DND-41 (cell line): ENCODE measurements around the gene C5orf22.

Experiments used
- ATAC-seq: fragments of 200-7000 bp; cut with Tn5 transposase; 3 replicates; pipeline ENCODE4 v1.9.1; 2021; ENCODE audit warnings: low read depth; ENCODE audit not compliant: insufficient read depth
- DNase-seq: peaks from one replicate; pipeline ENCODE4 v3.0.0-alpha.2; 2020
- H2AFZ ChIP-seq: 2 replicates; pipeline ENCODE4 v1.6.0; 2012; ENCODE audit warnings: low read depth, low read length
- H3K27ac ChIP-seq: 2 replicates; pipeline ENCODE4 v1.5.1; 2012; ENCODE audit warnings: low read length, inconsistent platforms
- H3K27me3 ChIP-seq: fragments of 200-600 bp; sonication (generic); 2 replicates; pipeline ENCODE4 v1.6.0; 2012; ENCODE audit warnings: low read length, mild to moderate bottlenecking, inconsistent platforms; ENCODE audit not compliant: insufficient read depth, poor library complexity
- H3K36me3 ChIP-seq: 2 replicates; pipeline ENCODE4 v1.5.1; 2012; ENCODE audit warnings: low read length, inconsistent platforms; ENCODE audit not compliant: insufficient read depth
- H3K4me1 ChIP-seq: 2 replicates; pipeline ENCODE4 v1.5.1; 2012; ENCODE audit warnings: mild to moderate bottlenecking, low read length; ENCODE audit not compliant: insufficient read depth
- H3K4me2 ChIP-seq: 2 replicates; pipeline ENCODE4 v1.6.0; 2012; ENCODE audit warnings: mild to moderate bottlenecking, moderate library complexity, low read length, inconsistent platforms; ENCODE audit not compliant: insufficient read depth
- H3K4me3 ChIP-seq, 2 experiments: fragments of 200-600 bp in 1 of 2; shearing (Covaris generic) in 1 of 2; 2 replicates each; pipeline ENCODE4 v1.5.1; 2012 to 2016; ENCODE audit warnings: inconsistent platforms in 2 of 2, low read length in 2 of 2, mild to moderate bottlenecking in 2 of 2, low read depth in 1 of 2, moderate library complexity in 1 of 2
- H3K79me2 ChIP-seq: 2 replicates; pipeline ENCODE4 v1.6.0; 2012; ENCODE audit warnings: low read length, inconsistent platforms; ENCODE audit not compliant: insufficient read depth
- H3K9ac ChIP-seq: 2 replicates; pipeline ENCODE4 v1.6.0; 2012; ENCODE audit warnings: low read depth, mild to moderate bottlenecking, inconsistent platforms, low read length, moderate library complexity
- H3K9me3 ChIP-seq: 2 replicates; pipeline ENCODE4 v1.5.1; 2012; ENCODE audit warnings: low read length, moderate library complexity, mild to moderate bottlenecking, inconsistent platforms; ENCODE audit not compliant: insufficient read depth, severe bottlenecking
- H4K20me1 ChIP-seq: 2 replicates; pipeline ENCODE4 v1.6.0; 2012; ENCODE audit warnings: low read length; ENCODE audit not compliant: insufficient read depth
- EZH2 ChIP-seq: IDR thresholded peaks from 3 replicates; pipeline ENCODE4 v1.6.1; 2012; ENCODE audit warnings: borderline replicate concordance, low read depth, mild to moderate bottlenecking, moderate library complexity, low read length, inconsistent platforms; ENCODE audit not compliant: severe bottlenecking
- TF ChIP-seq, protein P1 (sequence below): IDR thresholded peaks from 2 replicates; pipeline ENCODE4 v1.5.1; 2012; ENCODE audit warnings: borderline replicate concordance, low read length, moderate library complexity, mild to moderate bottlenecking; ENCODE audit not compliant: poor library complexity, severe bottlenecking; ENCODE audit errors: extremely low read depth

Gene C5orf22

DNA sequence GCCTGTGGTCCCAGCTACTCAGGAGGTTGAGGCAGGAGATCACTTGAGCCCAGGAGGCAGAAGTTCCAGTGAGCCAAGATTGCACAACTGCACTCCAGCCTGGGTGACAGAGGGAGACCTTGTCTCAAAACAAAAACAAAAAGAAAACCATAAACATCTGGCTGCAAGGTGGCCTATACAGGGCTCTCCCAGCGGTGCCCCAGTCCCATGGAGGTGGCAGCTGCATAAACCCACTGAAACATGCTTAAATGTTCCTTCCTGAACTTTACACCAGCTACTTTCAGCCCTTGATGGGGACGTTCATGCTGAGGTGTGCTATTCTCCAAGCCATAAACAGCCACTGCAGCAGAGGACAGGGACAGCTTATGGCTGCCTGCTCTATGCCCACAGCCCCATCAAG, 35.8 kb upstream of the C5orf22 start:
- Histone ChIP-seq H3K4me2 (no peak overlapping the region), H3K27me3 (no peaks in the 10 kb centered on the region), H3K4me3 (no peak overlapping the region), H3K79me2 (no peaks in the 10 kb centered on the region), H3K9me3 (no peaks in the 10 kb centered on the region), H3K4me1 (no peaks in the 10 kb centered on the region), H2AFZ (no peak overlapping the region), H4K20me1 (no peaks in the 10 kb centered on the region), H3K27ac (no peak overlapping the region), H3K36me3 (peaks cover 97% of the 10 kb centered on the region), H3K9ac (no peak overlapping the region)
- ATAC-seq, result no peak
- TF ChIP-seq EZH2, result no peak
- TF ChIP-seq, protein P1, sequence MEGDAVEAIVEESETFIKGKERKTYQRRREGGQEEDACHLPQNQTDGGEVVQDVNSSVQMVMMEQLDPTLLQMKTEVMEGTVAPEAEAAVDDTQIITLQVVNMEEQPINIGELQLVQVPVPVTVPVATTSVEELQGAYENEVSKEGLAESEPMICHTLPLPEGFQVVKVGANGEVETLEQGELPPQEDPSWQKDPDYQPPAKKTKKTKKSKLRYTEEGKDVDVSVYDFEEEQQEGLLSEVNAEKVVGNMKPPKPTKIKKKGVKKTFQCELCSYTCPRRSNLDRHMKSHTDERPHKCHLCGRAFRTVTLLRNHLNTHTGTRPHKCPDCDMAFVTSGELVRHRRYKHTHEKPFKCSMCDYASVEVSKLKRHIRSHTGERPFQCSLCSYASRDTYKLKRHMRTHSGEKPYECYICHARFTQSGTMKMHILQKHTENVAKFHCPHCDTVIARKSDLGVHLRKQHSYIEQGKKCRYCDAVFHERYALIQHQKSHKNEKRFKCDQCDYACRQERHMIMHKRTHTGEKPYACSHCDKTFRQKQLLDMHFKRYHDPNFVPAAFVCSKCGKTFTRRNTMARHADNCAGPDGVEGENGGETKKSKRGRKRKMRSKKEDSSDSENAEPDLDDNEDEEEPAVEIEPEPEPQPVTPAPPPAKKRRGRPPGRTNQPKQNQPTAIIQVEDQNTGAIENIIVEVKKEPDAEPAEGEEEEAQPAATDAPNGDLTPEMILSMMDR, result no peak
- DNase-seq, result no peak

DNA sequence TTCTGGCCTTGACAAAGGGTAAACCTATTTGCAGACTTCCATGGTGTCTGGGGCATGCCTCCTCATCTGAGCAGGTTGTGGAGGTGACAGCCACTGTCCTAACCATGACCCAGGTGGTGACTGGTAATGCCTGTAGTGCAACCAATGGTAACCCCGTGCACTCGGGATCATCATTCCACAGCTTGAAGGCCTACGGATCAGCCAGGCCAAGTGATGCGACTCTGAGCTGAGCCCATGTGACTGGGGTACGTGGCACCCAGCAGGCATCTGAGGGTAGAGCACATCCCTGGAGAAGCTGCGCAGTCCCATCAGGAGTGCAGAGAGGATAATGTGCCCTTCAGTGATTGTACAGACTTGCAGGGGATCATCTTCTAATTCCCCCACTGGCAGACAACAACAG, 35.2 kb upstream of the C5orf22 start:
- Histone ChIP-seq H3K27ac (no peak overlapping the region), H3K79me2 (no peaks in the 10 kb centered on the region), H3K9ac (no peak overlapping the region), H4K20me1 (no peaks in the 10 kb centered on the region), H3K27me3 (no peaks in the 10 kb centered on the region), H2AFZ (no peak overlapping the region), H3K4me3 (no peak overlapping the region), H3K4me2 (no peak overlapping the region), H3K36me3 (peaks cover 97% of the 10 kb centered on the region), H3K9me3 (no peaks in the 10 kb centered on the region), H3K4me1 (no peaks in the 10 kb centered on the region)
- TF ChIP-seq, protein P1, result no peak
- no peak for TF ChIP-seq EZH2
- ATAC-seq (no peak), DNase-seq (no peak)

DNA sequence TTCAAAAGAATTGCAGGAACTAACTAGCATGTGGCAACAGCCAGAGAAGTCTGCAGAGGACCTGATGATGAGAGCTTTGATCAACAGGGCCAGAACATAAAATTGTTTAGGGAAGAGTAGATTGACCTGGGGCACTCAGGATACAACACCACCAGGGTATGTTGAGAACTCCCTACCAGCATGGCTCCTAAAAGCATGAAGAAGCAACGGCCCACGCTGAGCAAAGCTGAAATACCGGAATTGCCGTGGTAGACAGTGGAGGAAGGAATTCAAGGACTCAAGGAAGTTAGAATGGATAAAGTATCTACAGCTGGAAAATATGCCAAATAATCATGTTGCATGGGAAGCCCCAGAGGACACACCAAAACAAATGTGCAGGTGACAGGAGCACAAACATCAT, 31.8 kb upstream of the C5orf22 start:
- Histone ChIP-seq H3K27ac (no peak overlapping the region), H4K20me1 (no peaks in the 10 kb centered on the region), H3K9me3 (no peaks in the 10 kb centered on the region), H3K4me2 (no peak overlapping the region), H3K36me3 (peaks cover 98% of the 10 kb centered on the region), H3K4me1 (no peaks in the 10 kb centered on the region), H2AFZ (no peak overlapping the region), H3K4me3 (no peak overlapping the region), H3K79me2 (no peaks in the 10 kb centered on the region), H3K27me3 (no peaks in the 10 kb centered on the region), H3K9ac (no peak overlapping the region)
- DNase-seq (no peak), ATAC-seq (no peak)
- TF ChIP-seq, protein P1, result no peak
- no peak for TF ChIP-seq EZH2

DNA sequence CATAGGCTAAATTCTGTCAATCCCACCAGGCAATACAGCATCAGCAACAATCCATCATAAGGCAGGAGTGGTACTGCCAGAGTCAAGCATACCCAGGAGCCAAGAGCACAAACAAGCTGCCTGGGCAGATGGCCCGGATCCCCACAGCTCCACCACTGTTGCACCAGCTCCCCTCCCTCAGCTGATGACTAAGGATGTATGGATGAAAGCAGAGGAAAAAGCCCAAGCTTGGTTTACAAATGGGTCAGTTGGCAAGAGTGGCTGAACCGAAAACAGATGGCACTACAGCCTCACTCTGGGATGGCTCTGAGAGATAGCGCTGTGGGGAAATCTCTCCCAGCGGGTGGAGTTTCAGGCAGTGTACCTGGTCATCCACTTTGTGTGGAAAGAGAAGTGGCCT, 29.6 kb upstream of the C5orf22 start:
- Histone ChIP-seq H3K9me3 (no peaks in the 10 kb centered on the region), H3K4me3 (no peak overlapping the region), H3K36me3 (peaks cover 96% of the 10 kb centered on the region), H3K27me3 (no peaks in the 10 kb centered on the region), H3K4me1 (no peaks in the 10 kb centered on the region), H3K9ac (no peak overlapping the region), H3K27ac (no peak overlapping the region), H4K20me1 (no peaks in the 10 kb centered on the region), H3K79me2 (no peaks in the 10 kb centered on the region), H2AFZ (no peak overlapping the region), H3K4me2 (no peak overlapping the region)
- TF ChIP-seq, protein P1, result no peak
- no peak for TF ChIP-seq EZH2
- ATAC-seq, result no peak
- no peak for DNase-seq
